PC-9 (cell line): ENCODE results near the gene STUM. TPM values are rescaled to one million over a fixed set of nuclear protein-coding genes. Genes with fewer than 3 reads are reported as not detected.
"Not testable (repeated sequence)": the region's sequence is repeated elsewhere in the genome, so short reads cannot be mapped to it uniquely, and the experiment has no call there.

Source experiments
- BruUV-seq: library from RNA; stranded (reverse); fragments of 400-500 nt; replicated peaks from 2 replicates; lab custom pipeline; 2021; lab: Mats Ljungman, UMichigan
- CTCF ChIA-PET: fragments of 300-600 bp; sonication (Branson Sonifier 250); formaldehyde crosslinking; loops from one replicate; lab custom pipeline; 2022; ENCODE audit warnings: antibody characterized with exemption; lab: Charles Lee
- POLR2A ChIA-PET: fragments of 300-600 bp; sonication (Branson Sonifier 250); formaldehyde crosslinking; loops from one replicate; lab custom pipeline; 2022; ENCODE audit warnings: antibody characterized with exemption; ENCODE audit not compliant: unreplicated experiment; lab: Charles Lee
- DNase-seq, 2 experiments: peaks; one replicate each; pipeline versions ENCODE4 v3.0.0 to v3.0.0-alpha.2; 2015 to 2022; ENCODE audit warnings: mixed read lengths in 1 of 2
- H2AFZ ChIP-seq: fragments of 200-600 bp; sonication (generic); 2 replicates; pipeline ENCODE4 v1.8.1; 2017; ENCODE audit warnings: antibody characterized with exemption
- H3F3A ChIP-seq: fragments of 200-600 bp; sonication (generic); 2 replicates; pipeline ENCODE4 v1.8.1; 2017; ENCODE audit warnings: antibody characterized with exemption, mild to moderate bottlenecking, low read depth; ENCODE audit not compliant: insufficient read depth
- H3K27ac ChIP-seq: fragments of 200-600 bp; sonication (generic); 2 replicates; pipeline ENCODE4 v1.6.1; 2016; ENCODE audit warnings: mixed run types
- H3K27me3 ChIP-seq: fragments of 200-600 bp; sonication (generic); 2 replicates; pipeline ENCODE4 v1.6.1; 2016; ENCODE audit warnings: low read depth, mixed run types; ENCODE audit not compliant: insufficient read depth
- H3K36me3 ChIP-seq: fragments of 200-600 bp; sonication (generic); 2 replicates; pipeline ENCODE4 v1.6.1; 2016; ENCODE audit warnings: low read depth, mixed run types
- H3K4me1 ChIP-seq: fragments of 200-600 bp; sonication (generic); replicated peaks from 2 replicates; pipeline ENCODE4 v1.6.1; 2016; ENCODE audit warnings: mixed run types; ENCODE audit not compliant: insufficient read depth
- H3K4me2 ChIP-seq: fragments of 200-600 bp; sonication (generic); 2 replicates; pipeline ENCODE4 v1.6.1; 2017; ENCODE audit warnings: mixed run types
- H3K4me3 ChIP-seq: fragments of 200-600 bp; sonication (generic); 2 replicates; pipeline ENCODE4 v1.6.1; 2016; ENCODE audit warnings: mixed run types
- H3K79me2 ChIP-seq: fragments of 200-600 bp; sonication (generic); 2 replicates; pipeline ENCODE4 v1.6.1; 2017; ENCODE audit warnings: low read depth, mixed run types
- H3K9me2 ChIP-seq: fragments of 200-600 bp; sonication (generic); 2 replicates; pipeline ENCODE4 v1.8.1; 2017; ENCODE audit warnings: mild to moderate bottlenecking; ENCODE audit not compliant: insufficient read depth
- H3K9me3 ChIP-seq: fragments of 200-600 bp; sonication (generic); 2 replicates; pipeline ENCODE4 v1.8.1; 2016; ENCODE audit warnings: low read depth; ENCODE audit not compliant: insufficient read depth
- H4K20me1 ChIP-seq: fragments of 200-600 bp; sonication (generic); 2 replicates; pipeline ENCODE4 v1.8.1; 2017; ENCODE audit not compliant: insufficient read depth
- EZH2 ChIP-seq: fragments of 200-600 bp; sonication (generic); IDR thresholded peaks from 2 replicates; pipeline ENCODE4 v1.8.0; 2017; ENCODE audit warnings: antibody characterized with exemption, low read depth
- intact Hi-C: fragments of 100-400 bp; cut with micrococcal nuclease; formaldehyde crosslinking; loops from one replicate; pipeline ENCODE4 v1.10.0; 2022; ENCODE audit not compliant: unreplicated experiment
- total RNA-seq: library from RNA; stranded (reverse); gene quantifications from 2 replicates; pipeline ENCODE4 v1.2.3, GENCODE V29; 2021
- TF ChIP-seq, protein P1 (sequence below): fragments of 200-600 bp; sonication (generic); conservative IDR thresholded peaks from 2 replicates; pipeline ENCODE4 v1.6.1; 2017; ENCODE audit warnings: mixed run types, antibody characterized with exemption, mild to moderate bottlenecking, moderate library complexity

STUM gene
- total RNA-seq, 1 experiment from 2014 or later = not detected

GRCh38 chr1:226597616-226598454 is 49.3 kb downstream of the STUM start:
- TF ChIP-seq EZH2 = no peak
- TF ChIP-seq, protein P1, sequence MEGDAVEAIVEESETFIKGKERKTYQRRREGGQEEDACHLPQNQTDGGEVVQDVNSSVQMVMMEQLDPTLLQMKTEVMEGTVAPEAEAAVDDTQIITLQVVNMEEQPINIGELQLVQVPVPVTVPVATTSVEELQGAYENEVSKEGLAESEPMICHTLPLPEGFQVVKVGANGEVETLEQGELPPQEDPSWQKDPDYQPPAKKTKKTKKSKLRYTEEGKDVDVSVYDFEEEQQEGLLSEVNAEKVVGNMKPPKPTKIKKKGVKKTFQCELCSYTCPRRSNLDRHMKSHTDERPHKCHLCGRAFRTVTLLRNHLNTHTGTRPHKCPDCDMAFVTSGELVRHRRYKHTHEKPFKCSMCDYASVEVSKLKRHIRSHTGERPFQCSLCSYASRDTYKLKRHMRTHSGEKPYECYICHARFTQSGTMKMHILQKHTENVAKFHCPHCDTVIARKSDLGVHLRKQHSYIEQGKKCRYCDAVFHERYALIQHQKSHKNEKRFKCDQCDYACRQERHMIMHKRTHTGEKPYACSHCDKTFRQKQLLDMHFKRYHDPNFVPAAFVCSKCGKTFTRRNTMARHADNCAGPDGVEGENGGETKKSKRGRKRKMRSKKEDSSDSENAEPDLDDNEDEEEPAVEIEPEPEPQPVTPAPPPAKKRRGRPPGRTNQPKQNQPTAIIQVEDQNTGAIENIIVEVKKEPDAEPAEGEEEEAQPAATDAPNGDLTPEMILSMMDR = no peak
- no peak overlapping the region for H3K27ac ChIP-seq
- DNase-seq = no peak
- H3K79me2 ChIP-seq = no peaks in the 10 kb centered on the region
- no TSS peak for BruUV-seq
- POLR2A ChIA-PET = no interaction called here
- H3K9me3 ChIP-seq = no peaks in the 10 kb centered on the region
- H3K36me3 ChIP-seq = no peaks in the 10 kb centered on the region
- CTCF ChIA-PET = no interaction called here
- H2AFZ ChIP-seq = no peak overlapping the region
- H3K4me1 ChIP-seq = no peaks in the 10 kb centered on the region
- intact Hi-C loops = no loop called here
- no peaks in the 10 kb centered on the region for H3F3A ChIP-seq
- no peak overlapping the region for H3K4me3 ChIP-seq
- H4K20me1 ChIP-seq = no peaks in the 10 kb centered on the region
- no peak overlapping the region for H3K4me2 ChIP-seq
- peaks cover 75% of the 10 kb centered on the region for H3K27me3 ChIP-seq
- no peaks in the 10 kb centered on the region for H3K9me2 ChIP-seq

GRCh38 chr1:226598455-226598849 is 49.9 kb downstream of the STUM start:
- no peak for DNase-seq

GRCh38 chr1:226598955-226599354 is 50.4 kb downstream of the STUM start:
- intact Hi-C loops, H3K4me1 ChIP-seq, H3F3A ChIP-seq, H3K9me3 ChIP-seq, H3K4me2 ChIP-seq, H2AFZ ChIP-seq, DNase-seq, H3K79me2 ChIP-seq, BruUV-seq, POLR2A ChIA-PET, H3K36me3 ChIP-seq, H4K20me1 ChIP-seq, CTCF ChIA-PET, H3K9me2 ChIP-seq, H3K4me3 ChIP-seq, H3K27ac ChIP-seq: not testable (repeated sequence)
- peaks cover 75% of the 10 kb centered on the region for H3K27me3 ChIP-seq

More at GRCh38 chr1:226598455-226598849, 49.9 kb downstream of the STUM start:
- no peaks in the 10 kb centered on the region for H3K9me2 ChIP-seq
- no peaks in the 10 kb centered on the region for H3K79me2 ChIP-seq
- TF ChIP-seq EZH2 = no peak
- TF ChIP-seq, protein P1 = no peak
- no peaks in the 10 kb centered on the region for H3K9me3 ChIP-seq
- no peak overlapping the region for H3K4me3 ChIP-seq
- no peaks in the 10 kb centered on the region for H3K4me1 ChIP-seq
- no peak overlapping the region for H2AFZ ChIP-seq
- ChIA-PET CTCF (no interaction called here), POLR2A (no interaction called here)
- H3K27ac ChIP-seq = no peak overlapping the region
- no peaks in the 10 kb centered on the region for H3F3A ChIP-seq
- intact Hi-C loops = no loop called here
- no TSS peak for BruUV-seq
- H3K36me3 ChIP-seq = no peaks in the 10 kb centered on the region
- no peaks in the 10 kb centered on the region for H4K20me1 ChIP-seq
- no peak overlapping the region for H3K4me2 ChIP-seq
- peaks cover 75% of the 10 kb centered on the region for H3K27me3 ChIP-seq
